Body of pancreas (tissue), 4 donors: Measurements from ENCODE around the gene LRRTM3.

Source experiments
- CTCF ChIP-seq, 7 experiments: fragments of 450-650 bp in 4 of 7; fragments of 200-600 bp in 3 of 7; sonication (generic) in 3 of 7; IDR thresholded peaks; one replicate each; pipeline ENCODE4 v1.5.1; 2016 to 2019; ENCODE audit warnings: antibody characterized with exemption in 7 of 7
- POLR2A ChIP-seq, 3 donors: fragments of 450-650 bp; IDR thresholded peaks; one replicate each; pipeline ENCODE4 v1.6.1; 2016; ENCODE audit warnings: antibody characterized with exemption in 3 of 3, mild to moderate bottlenecking in 2 of 3

GRCh38 chr10:67098461-67098860 lies 172.6 kb downstream of the LRRTM3 start:
- no peak for TF ChIP-seq CTCF (IDR thresholded peaks at IDR 0.05)
- no peak for TF ChIP-seq POLR2A (IDR thresholded peaks at IDR 0.05)
